SK-N-SH treated with all-trans-retinoic acid at 6 μM for 48 hours (cell line): ENCODE measurements around the gene DOCK2.
A peak's percentile ranks its signal among the peaks of the same experiment; 100 is the strongest.

Experiments used
- ATAC-seq: fragments of 200-7000 bp; cut with Tn5 transposase; 3 replicates; pipeline ENCODE4 v1.9.1; 2020; ENCODE audit warnings: mild to moderate bottlenecking, moderate library complexity
- ARNTL ChIP-seq: fragments of 450-650 bp; formaldehyde crosslinking; IDR thresholded peaks from 2 replicates; pipeline ENCODE4 v1.5.0; 2020; ENCODE audit warnings: low read depth, mild to moderate bottlenecking, moderate library complexity, borderline replicate concordance
- BACH2 ChIP-seq: fragments of 250-450 bp; sonication (Bioruptor Pico); IDR thresholded peaks from 2 replicates; pipeline ENCODE4 v1.9.0; 2021; ENCODE audit warnings: mild to moderate bottlenecking, borderline replicate concordance
- CSDC2 ChIP-seq: fragments of 250-450 bp; sonication (Bioruptor Pico); IDR thresholded peaks from 2 replicates; pipeline ENCODE4 v1.5.0; 2020; ENCODE audit warnings: mild to moderate bottlenecking, moderate library complexity
- CSRNP3 ChIP-seq: fragments of 250-450 bp; sonication (Bioruptor Pico); IDR thresholded peaks from 2 replicates; pipeline ENCODE4 v1.5.1; 2021; ENCODE audit warnings: mild to moderate bottlenecking, moderate library complexity
- GLIS3 ChIP-seq: fragments of 250-450 bp; sonication (Bioruptor Pico); IDR thresholded peaks from 2 replicates; pipeline ENCODE4 v1.5.0; 2020; ENCODE audit warnings: mild to moderate bottlenecking, moderate library complexity
- ISL1 ChIP-seq: fragments of 250-450 bp; sonication (Bioruptor Pico); IDR thresholded peaks from 2 replicates; pipeline ENCODE4 v2.1.2; 2022; ENCODE audit warnings: mild to moderate bottlenecking, moderate library complexity
- PPARA ChIP-seq: fragments of 250-450 bp; sonication (Bioruptor Pico); IDR thresholded peaks from 2 replicates; pipeline ENCODE4 v1.5.0; 2020; ENCODE audit warnings: mild to moderate bottlenecking, borderline replicate concordance
- RARB ChIP-seq: fragments of 250-450 bp; sonication (Bioruptor Pico); IDR thresholded peaks from 2 replicates; pipeline ENCODE4 v1.8.0; 2021; ENCODE audit warnings: mild to moderate bottlenecking, moderate library complexity
- SNAI2 ChIP-seq: fragments of 250-450 bp; sonication (Bioruptor Pico); IDR thresholded peaks from 2 replicates; pipeline ENCODE4 v1.5.0; 2020; ENCODE audit warnings: mild to moderate bottlenecking, moderate library complexity
- TCF4 ChIP-seq: fragments of 250-450 bp; sonication (Bioruptor Pico); IDR thresholded peaks from 2 replicates; pipeline ENCODE4 v1.8.0; 2021; ENCODE audit warnings: mild to moderate bottlenecking, moderate library complexity, borderline replicate concordance
- TOX ChIP-seq: fragments of 250-450 bp; sonication (Bioruptor Pico); IDR thresholded peaks from 2 replicates; pipeline ENCODE4 v1.8.0; 2021; ENCODE audit warnings: mild to moderate bottlenecking, moderate library complexity, borderline replicate concordance
- TSHZ2 ChIP-seq: fragments of 250-450 bp; sonication (Bioruptor Pico); IDR thresholded peaks from 2 replicates; pipeline ENCODE4 v1.5.0; 2020; ENCODE audit warnings: mild to moderate bottlenecking, moderate library complexity
- ZC3H10 ChIP-seq: fragments of 250-450 bp; sonication (Bioruptor Pico); IDR thresholded peaks from 2 replicates; pipeline ENCODE4 v1.5.1; 2021; ENCODE audit warnings: mild to moderate bottlenecking, moderate library complexity
- ZFP3 ChIP-seq: fragments of 250-450 bp; sonication (Bioruptor Pico); IDR thresholded peaks from 2 replicates; pipeline ENCODE4 v1.5.0; 2020; ENCODE audit warnings: mild to moderate bottlenecking, moderate library complexity
- ZFP30 ChIP-seq: fragments of 450-650 bp; formaldehyde crosslinking; IDR thresholded peaks from 2 replicates; pipeline ENCODE4 v1.5.0; 2022; ENCODE audit warnings: mild to moderate bottlenecking, moderate library complexity
- ZNF565 ChIP-seq: fragments of 450-650 bp; formaldehyde crosslinking; conservative IDR thresholded peaks from 2 replicates; pipeline ENCODE4 v1.5.0; 2020; ENCODE audit warnings: low read depth, mild to moderate bottlenecking, moderate library complexity
- ZNF70 ChIP-seq: fragments of 450-650 bp; formaldehyde crosslinking; IDR thresholded peaks from 2 replicates; pipeline ENCODE4 v1.5.0; 2020; ENCODE audit warnings: mild to moderate bottlenecking, moderate library complexity
- ZNF8 ChIP-seq: fragments of 450-650 bp; formaldehyde crosslinking; IDR thresholded peaks from 2 replicates; pipeline ENCODE4 v1.5.0; 2020; ENCODE audit warnings: mild to moderate bottlenecking, moderate library complexity
- TF ChIP-seq, protein P1 (sequence below): fragments of 250-450 bp; sonication (Bioruptor Pico); IDR thresholded peaks from 2 replicates; pipeline ENCODE4 v1.5.1; 2020; ENCODE audit warnings: low read depth, mild to moderate bottlenecking, moderate library complexity
- TF ChIP-seq, protein P2 (sequence below): fragments of 250-450 bp; sonication (Bioruptor Pico); IDR thresholded peaks from 2 replicates; pipeline ENCODE4 v1.8.0; 2021; ENCODE audit warnings: low read depth, mild to moderate bottlenecking, moderate library complexity, borderline replicate concordance

The DOCK2 gene

DNA sequence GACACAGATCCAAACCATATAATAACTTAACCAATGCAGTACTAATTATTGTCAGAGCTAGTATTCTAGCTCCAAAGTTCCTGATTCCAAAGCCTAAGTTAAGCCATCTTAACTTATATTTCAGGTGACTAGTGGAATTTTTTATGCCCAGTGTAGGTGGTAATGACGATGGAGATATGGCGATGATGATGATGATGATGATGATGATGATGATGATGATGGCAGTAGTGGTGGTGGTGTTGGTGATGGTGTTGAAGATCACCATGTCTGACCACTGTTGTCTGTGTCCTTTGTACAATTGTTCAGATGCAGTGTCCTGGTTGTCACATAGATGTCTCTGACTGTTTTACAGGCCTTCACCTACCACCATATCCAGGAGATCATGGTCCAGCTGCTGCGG is 203.3 kb downstream of the DOCK2 start:
- ATAC-seq: no peak
- no peak for TF ChIP-seq ZNF70 (CRISPR knock-in tag)
- no peak for TF ChIP-seq TSHZ2 (CRISPR knock-in tag)
- TF ChIP-seq, protein P1, sequence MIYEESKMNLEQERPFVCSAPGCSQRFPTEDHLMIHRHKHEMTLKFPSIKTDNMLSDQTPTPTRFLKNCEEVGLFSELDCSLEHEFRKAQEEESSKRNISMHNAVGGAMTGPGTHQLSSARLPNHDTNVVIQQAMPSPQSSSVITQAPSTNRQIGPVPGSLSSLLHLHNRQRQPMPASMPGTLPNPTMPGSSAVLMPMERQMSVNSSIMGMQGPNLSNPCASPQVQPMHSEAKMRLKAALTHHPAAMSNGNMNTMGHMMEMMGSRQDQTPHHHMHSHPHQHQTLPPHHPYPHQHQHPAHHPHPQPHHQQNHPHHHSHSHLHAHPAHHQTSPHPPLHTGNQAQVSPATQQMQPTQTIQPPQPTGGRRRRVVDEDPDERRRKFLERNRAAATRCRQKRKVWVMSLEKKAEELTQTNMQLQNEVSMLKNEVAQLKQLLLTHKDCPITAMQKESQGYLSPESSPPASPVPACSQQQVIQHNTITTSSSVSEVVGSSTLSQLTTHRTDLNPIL: no peak
- no peak for TF ChIP-seq ISL1 (CRISPR knock-in tag)
- no peak for TF ChIP-seq GLIS3 (CRISPR knock-in tag)
- no peak for TF ChIP-seq CSRNP3 (CRISPR knock-in tag)
- no peak for TF ChIP-seq CSDC2 (CRISPR knock-in tag)
- TF ChIP-seq ZC3H10 (CRISPR knock-in tag): no peak
- TF ChIP-seq ZNF8 (CRISPR knock-in tag): no peak

- no peak for ATAC-seq
- TF ChIP-seq, protein P1: no peak
- TF ChIP-seq ARNTL (CRISPR knock-in tag) (no peak), ISL1 (CRISPR knock-in tag) (0 out of 2 replicates have a peak, but pooled peaks have one; percentile 27)
These were observed 205.6 kb downstream of the DOCK2 start for GRCh38 chr5:169842699-169843098.

DNA sequence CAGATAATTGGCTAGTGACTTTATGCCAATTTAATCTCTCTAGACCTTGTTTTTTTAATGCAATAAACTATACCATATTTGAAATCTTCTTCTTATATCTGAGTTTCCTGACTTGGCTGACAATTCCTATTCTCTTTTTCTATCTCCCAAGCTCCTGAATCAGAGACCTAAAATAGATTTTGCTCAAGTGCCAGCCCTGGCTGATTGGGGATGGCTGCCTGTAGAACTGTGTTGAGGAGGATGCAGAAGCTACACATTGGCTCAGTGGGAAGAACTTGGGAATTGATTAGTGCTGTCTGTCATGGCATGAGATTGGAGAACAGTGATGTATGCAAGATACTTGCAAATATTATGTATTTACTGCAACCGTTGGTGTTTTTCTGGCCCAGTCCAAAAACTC is 210.4 kb downstream of the DOCK2 start:
- no peak; the same call in 2 of the 3 replicates for ATAC-seq
- TF ChIP-seq SNAI2 (CRISPR knock-in tag) (no peak), ISL1 (CRISPR knock-in tag) (no peak), ZFP30 (CRISPR knock-in tag) (no peak), ZFP3 (CRISPR knock-in tag) (no peak), CSRNP3 (CRISPR knock-in tag) (no peak), TCF4 (CRISPR knock-in tag) (no peak), RARB (no peak), TOX (no peak), TSHZ2 (CRISPR knock-in tag) (no peak), PPARA (no peak), ZC3H10 (CRISPR knock-in tag) (no peak), BACH2 (CRISPR knock-in tag) (no peak), CSDC2 (CRISPR knock-in tag) (no peak), GLIS3 (CRISPR knock-in tag) (no peak), ZNF70 (CRISPR knock-in tag) (no peak), ZNF8 (CRISPR knock-in tag) (no peak), ZNF565 (CRISPR knock-in tag) (no peak)
- TF ChIP-seq, protein P1: no peak
- TF ChIP-seq, protein P2, sequence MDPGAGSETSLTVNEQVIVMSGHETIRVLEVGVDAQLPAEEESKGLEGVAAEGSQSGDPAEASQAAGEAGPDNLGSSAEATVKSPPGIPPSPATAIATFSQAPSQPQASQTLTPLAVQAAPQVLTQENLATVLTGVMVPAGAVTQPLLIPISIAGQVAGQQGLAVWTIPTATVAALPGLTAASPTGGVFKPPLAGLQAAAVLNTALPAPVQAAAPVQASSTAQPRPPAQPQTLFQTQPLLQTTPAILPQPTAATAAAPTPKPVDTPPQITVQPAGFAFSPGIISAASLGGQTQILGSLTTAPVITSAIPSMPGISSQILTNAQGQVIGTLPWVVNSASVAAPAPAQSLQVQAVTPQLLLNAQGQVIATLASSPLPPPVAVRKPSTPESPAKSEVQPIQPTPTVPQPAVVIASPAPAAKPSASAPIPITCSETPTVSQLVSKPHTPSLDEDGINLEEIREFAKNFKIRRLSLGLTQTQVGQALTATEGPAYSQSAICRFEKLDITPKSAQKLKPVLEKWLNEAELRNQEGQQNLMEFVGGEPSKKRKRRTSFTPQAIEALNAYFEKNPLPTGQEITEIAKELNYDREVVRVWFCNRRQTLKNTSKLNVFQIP (CRISPR knock-in tag): no peak
